Mononuclear cell (primary cell): ENCODE results near the gene AUTS2. TPM values are rescaled to one million over a fixed set of nuclear protein-coding genes. Genes with fewer than 3 reads are reported as not detected.

ENCODE experiments used
- H3K27me3 ChIP-seq: 2 replicates; pipeline ENCODE4 v1.6.0; 2011; ENCODE audit warnings: low read length, control low read depth; ENCODE audit not compliant: insufficient read depth
- H3K4me1 ChIP-seq: 2 replicates; pipeline ENCODE4 v1.5.1; 2011; ENCODE audit warnings: mild to moderate bottlenecking, low read length, control low read depth; ENCODE audit not compliant: insufficient read depth
- H3K4me3 ChIP-seq: 2 replicates; pipeline ENCODE4 v1.5.1; 2011; ENCODE audit warnings: mild to moderate bottlenecking, low read length, moderate library complexity
- H3K9me3 ChIP-seq: 2 replicates; pipeline ENCODE4 v1.5.1; 2011; ENCODE audit warnings: low read depth, mild to moderate bottlenecking, control low read depth, low read length
- total RNA-seq: library from RNA; depleted of rRNA; stranded (reverse); fragments of >200 nt; gene quantifications from one replicate; pipeline ENCODE4 v1.2.3, GENCODE V29; 2012

Gene AUTS2
- total RNA-seq, 1 donor, result 16.5 TPM

GRCh38 chr7:69596056-69596455 lies 2.2 kb upstream of the AUTS2 start:
- Histone ChIP-seq H3K9me3 (no peaks in the 10 kb centered on the region), H3K4me1 (peaks cover 20% of the 10 kb centered on the region), H3K27me3 (peaks cover 23% of the 10 kb centered on the region), H3K4me3 (no peak overlapping the region)

- peaks cover 30% of the 10 kb centered on the region for H3K27me3 ChIP-seq
- no peak overlapping the region for H3K4me3 ChIP-seq
- peaks cover 20% of the 10 kb centered on the region for H3K4me1 ChIP-seq
- no peaks in the 10 kb centered on the region for H3K9me3 ChIP-seq
These were observed 1.5 kb upstream of the AUTS2 start for GRCh38 chr7:69596723-69597277.

GRCh38 chr7:69597278-69598076 lies 798 bp upstream of the AUTS2 start:
- H3K4me3 ChIP-seq, result peak overlapping the region; percentile 28
- peaks cover 32% of the 10 kb centered on the region for H3K27me3 ChIP-seq
- H3K9me3 ChIP-seq, result no peaks in the 10 kb centered on the region
- H3K4me1 ChIP-seq, result peaks cover 20% of the 10 kb centered on the region

- peaks cover 20% of the 10 kb centered on the region for H3K4me1 ChIP-seq
- H3K9me3 ChIP-seq, result no peaks in the 10 kb centered on the region
- peaks cover 35% of the 10 kb centered on the region for H3K27me3 ChIP-seq
- peak overlapping the region; percentile 50 for H3K4me3 ChIP-seq
These were observed 411 bp downstream of the AUTS2 start for GRCh38 chr7:69598487-69599285.

GRCh38 chr7:69599286-69599954 lies 1.1 kb downstream of the AUTS2 start:
- Histone ChIP-seq H3K4me1 (peaks cover 20% of the 10 kb centered on the region), H3K9me3 (no peaks in the 10 kb centered on the region), H3K4me3 (peak overlapping the region; percentile 50), H3K27me3 (peaks cover 35% of the 10 kb centered on the region)

GRCh38 chr7:69599955-69600709 lies 1.9 kb downstream of the AUTS2 start:
- peak overlapping the region; percentile 50 for H3K4me3 ChIP-seq
- H3K27me3 ChIP-seq, result peaks cover 35% of the 10 kb centered on the region
- H3K9me3 ChIP-seq, result no peaks in the 10 kb centered on the region
- H3K4me1 ChIP-seq, result peaks cover 20% of the 10 kb centered on the region

GRCh38 chr7:69600710-69601519 lies 2.6 kb downstream of the AUTS2 start:
- Histone ChIP-seq H3K27me3 (peaks cover 41% of the 10 kb centered on the region), H3K4me3 (no peak overlapping the region), H3K9me3 (no peaks in the 10 kb centered on the region), H3K4me1 (peaks cover 20% of the 10 kb centered on the region)

GRCh38 chr7:69602522-69602921 lies 4.2 kb downstream of the AUTS2 start:
- Histone ChIP-seq H3K9me3 (no peaks in the 10 kb centered on the region), H3K4me1 (peaks cover 18% of the 10 kb centered on the region), H3K4me3 (no peak overlapping the region), H3K27me3 (peaks cover 30% of the 10 kb centered on the region)

- peaks cover 28% of the 10 kb centered on the region for H3K27me3 ChIP-seq
- no peak overlapping the region for H3K4me3 ChIP-seq
- H3K4me1 ChIP-seq, result peaks cover 16% of the 10 kb centered on the region
- H3K9me3 ChIP-seq, result no peaks in the 10 kb centered on the region
These were observed 5.1 kb downstream of the AUTS2 start for GRCh38 chr7:69603351-69603750.

- Histone ChIP-seq H3K4me3 (no peak overlapping the region), H3K9me3 (no peaks in the 10 kb centered on the region), H3K27me3 (peaks cover 28% of the 10 kb centered on the region), H3K4me1 (peaks cover 16% of the 10 kb centered on the region)
These were observed 5.7 kb downstream of the AUTS2 start for GRCh38 chr7:69603937-69604494.

GRCh38 chr7:69605070-69605469 lies 6.8 kb downstream of the AUTS2 start:
- Histone ChIP-seq H3K4me1 (peaks cover 7% of the 10 kb centered on the region), H3K9me3 (no peaks in the 10 kb centered on the region), H3K4me3 (no peak overlapping the region), H3K27me3 (peaks cover 28% of the 10 kb centered on the region)

- Histone ChIP-seq H3K4me3 (no peak overlapping the region), H3K4me1 (peaks cover 2% of the 10 kb centered on the region), H3K27me3 (peaks cover 24% of the 10 kb centered on the region), H3K9me3 (no peaks in the 10 kb centered on the region)
These were observed 7.3 kb downstream of the AUTS2 start for GRCh38 chr7:69605546-69605945.

GRCh38 chr7:69608049-69608448 lies 9.8 kb downstream of the AUTS2 start:
- Histone ChIP-seq H3K27me3 (peaks cover 7% of the 10 kb centered on the region), H3K4me3 (no peak overlapping the region), H3K4me1 (no peaks in the 10 kb centered on the region), H3K9me3 (no peaks in the 10 kb centered on the region)
